Tibial nerve (tissue), 4 donors: ENCODE results near the gene ABCC12.

Experiments
- EP300 ChIP-seq, 2 donors: sonication (generic); formaldehyde crosslinking; IDR thresholded peaks; one replicate each; pipeline ENCODE4 v1.6.1; 2017; ENCODE audit warnings: antibody characterized with exemption in 2 of 2, mild to moderate bottlenecking in 1 of 2
- POLR2A ChIP-seq, 2 donors: fragments of 450-650 bp; IDR thresholded peaks; one replicate each; pipeline ENCODE4 v1.6.1; 2017; ENCODE audit warnings: antibody characterized with exemption in 2 of 2, mild to moderate bottlenecking in 2 of 2, moderate library complexity in 2 of 2
- TF ChIP-seq, protein P1 (sequence below), 5 experiments: fragments of 200-600 bp in 3 of 5; fragments of 450-650 bp in 2 of 5; sonication (generic) in 3 of 5; IDR thresholded peaks; one replicate each; pipeline ENCODE4 v1.5.1; 2016 to 2019; ENCODE audit warnings: antibody characterized with exemption in 5 of 5, mild to moderate bottlenecking in 3 of 5, moderate library complexity in 2 of 5

DNA sequence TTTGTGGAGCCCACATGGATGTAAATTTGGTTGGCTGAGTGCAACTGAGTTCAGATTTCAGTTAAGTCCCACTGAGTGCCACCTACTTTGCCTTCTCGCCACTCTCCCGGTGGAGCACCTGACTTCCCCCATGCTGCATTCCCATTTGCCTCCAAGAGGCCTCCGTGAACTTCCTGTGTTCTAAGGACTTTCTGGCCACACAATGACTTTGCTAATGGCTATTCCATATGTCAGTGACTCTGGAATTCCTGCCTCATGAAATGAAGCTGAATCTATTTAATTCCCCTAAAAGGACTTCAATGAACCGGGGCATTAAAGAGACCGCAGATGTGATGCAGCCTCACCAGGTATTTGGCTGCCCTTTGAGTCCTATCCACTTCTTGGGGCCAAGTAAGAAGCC lies 29.9 kb downstream of the ABCC12 start:
- TF ChIP-seq, protein P1, sequence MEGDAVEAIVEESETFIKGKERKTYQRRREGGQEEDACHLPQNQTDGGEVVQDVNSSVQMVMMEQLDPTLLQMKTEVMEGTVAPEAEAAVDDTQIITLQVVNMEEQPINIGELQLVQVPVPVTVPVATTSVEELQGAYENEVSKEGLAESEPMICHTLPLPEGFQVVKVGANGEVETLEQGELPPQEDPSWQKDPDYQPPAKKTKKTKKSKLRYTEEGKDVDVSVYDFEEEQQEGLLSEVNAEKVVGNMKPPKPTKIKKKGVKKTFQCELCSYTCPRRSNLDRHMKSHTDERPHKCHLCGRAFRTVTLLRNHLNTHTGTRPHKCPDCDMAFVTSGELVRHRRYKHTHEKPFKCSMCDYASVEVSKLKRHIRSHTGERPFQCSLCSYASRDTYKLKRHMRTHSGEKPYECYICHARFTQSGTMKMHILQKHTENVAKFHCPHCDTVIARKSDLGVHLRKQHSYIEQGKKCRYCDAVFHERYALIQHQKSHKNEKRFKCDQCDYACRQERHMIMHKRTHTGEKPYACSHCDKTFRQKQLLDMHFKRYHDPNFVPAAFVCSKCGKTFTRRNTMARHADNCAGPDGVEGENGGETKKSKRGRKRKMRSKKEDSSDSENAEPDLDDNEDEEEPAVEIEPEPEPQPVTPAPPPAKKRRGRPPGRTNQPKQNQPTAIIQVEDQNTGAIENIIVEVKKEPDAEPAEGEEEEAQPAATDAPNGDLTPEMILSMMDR (IDR thresholded peaks at IDR 0.05), result no peak
- TF ChIP-seq POLR2A (IDR thresholded peaks at IDR 0.05) (no peak), EP300 (IDR thresholded peaks at IDR 0.05) (no peak)
